Stimulated activated CD8-positive, alpha-beta memory T cell treated with anti-CD3 and anti-CD28 coated beads, Interleukin-2, amount 100 ng/mL, for 1 hour (primary cell): Measurements from ENCODE around the gene SLC33A1.

Experiments
- DNase-seq, 2 donors: peaks; one replicate each; pipeline ENCODE4 v3.0.0-alpha.2; 2020; ENCODE audit warnings: low read depth in 2 of 2

Gene SLC33A1

GRCh38 chr3:155792532-155792931, 61.7 kb downstream of the SLC33A1 start:
- no peak for DNase-seq

- no peak for DNase-seq
Measured at GRCh38 chr3:155791190-155791589, 63.0 kb downstream of the SLC33A1 start.

GRCh38 chr3:155790272-155790925, 63.8 kb downstream of the SLC33A1 start:
- no peak for DNase-seq

GRCh38 chr3:155785662-155786295, 68.4 kb downstream of the SLC33A1 start:
- no peak for DNase-seq

GRCh38 chr3:155782390-155782953, 71.8 kb downstream of the SLC33A1 start:
- DNase-seq = no peak

DNA sequence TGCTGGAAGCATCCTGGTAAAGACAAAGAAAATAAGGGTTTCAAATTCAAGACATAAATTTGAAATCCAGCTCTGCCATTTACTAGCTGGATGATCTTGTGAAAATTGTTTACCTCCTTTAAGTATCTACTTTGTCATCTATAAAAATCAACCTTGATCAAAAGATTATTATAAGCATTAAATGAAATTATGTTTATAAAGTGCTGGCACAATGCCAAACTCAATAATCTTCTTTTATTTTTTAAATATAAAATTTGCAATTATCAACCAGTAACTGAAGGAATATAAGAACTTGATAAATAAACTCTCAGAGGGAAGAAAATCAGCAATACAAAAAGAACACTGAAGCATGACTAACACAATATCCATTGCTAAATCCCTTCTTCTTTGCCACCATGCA, 73.9 kb downstream of the SLC33A1 start:
- no peak for DNase-seq

GRCh38 chr3:155778462-155778861, 75.8 kb downstream of the SLC33A1 start:
- no peak for DNase-seq

GRCh38 chr3:155772801-155773200, 81.4 kb downstream of the SLC33A1 start:
- DNase-seq = no peak

DNA sequence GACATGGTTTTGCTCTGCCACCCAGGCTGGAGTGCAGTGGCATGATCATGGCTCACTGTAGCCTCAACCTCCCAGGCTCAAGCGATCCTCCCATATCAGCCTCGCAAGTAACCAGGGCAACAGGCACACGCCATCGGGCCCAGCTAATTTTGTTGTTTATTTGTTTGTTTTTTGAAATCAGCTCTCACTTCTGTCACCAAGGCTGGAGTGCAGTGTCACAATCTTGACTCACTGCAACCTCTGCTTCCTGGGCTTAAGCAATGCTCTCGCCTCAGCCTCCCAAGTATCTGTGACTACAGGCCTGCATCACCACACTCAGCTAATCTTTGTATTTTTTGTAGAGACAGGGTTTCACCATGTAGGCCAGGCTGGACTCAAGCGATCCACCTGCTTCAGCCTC, 83.1 kb downstream of the SLC33A1 start:
- no peak for DNase-seq
